ENCODE measurements around the gene DUOXA1. TPM values are rescaled to one million over a fixed set of nuclear protein-coding genes. Genes with fewer than 3 reads are reported as not detected.

The DUOXA1 gene
- total RNA-seq, 6 experiments from 2014 or later: not detected

GRCh38 chr15:45132844-45133560 is 3.3 kb upstream of the DUOXA1 start:
- intact Hi-C loops (cut with DNase I): no loop called here
- no peak for DNase-seq
- Histone ChIP-seq H3K36me3 (no peaks in the 10 kb centered on the region), H3K27ac (no peak overlapping the region), H3K4me3 (no peak overlapping the region), H3K4me1 (peaks cover 0 to 14% (median 0%) of the 10 kb centered on the region in 4 donors), H3K9me3 (no peaks in the 10 kb centered on the region), H3K27me3 (peaks cover 0 to 13% of the 10 kb centered on the region in 2 donors)
- WGBS (ENCODE audit: insufficient coverage, low coverage, low lambda C conversion rate, missing lambda C conversion rate): 83% methylated on average over 1 of the region's 3 CpGs
- TF ChIP-seq CTCF (IDR thresholded peaks at IDR 0.05) (no peak), POLR2A (IDR thresholded peaks at IDR 0.05) (no peak)
- ATAC-seq: no peak

- H3K27ac ChIP-seq: no peak overlapping the region
- DNase-seq: peak in 2 of 3 donors; percentile 22 to 34
Measured at GRCh38 chr15:45131510-45131909, 1.8 kb upstream of the DUOXA1 start.

DNA sequence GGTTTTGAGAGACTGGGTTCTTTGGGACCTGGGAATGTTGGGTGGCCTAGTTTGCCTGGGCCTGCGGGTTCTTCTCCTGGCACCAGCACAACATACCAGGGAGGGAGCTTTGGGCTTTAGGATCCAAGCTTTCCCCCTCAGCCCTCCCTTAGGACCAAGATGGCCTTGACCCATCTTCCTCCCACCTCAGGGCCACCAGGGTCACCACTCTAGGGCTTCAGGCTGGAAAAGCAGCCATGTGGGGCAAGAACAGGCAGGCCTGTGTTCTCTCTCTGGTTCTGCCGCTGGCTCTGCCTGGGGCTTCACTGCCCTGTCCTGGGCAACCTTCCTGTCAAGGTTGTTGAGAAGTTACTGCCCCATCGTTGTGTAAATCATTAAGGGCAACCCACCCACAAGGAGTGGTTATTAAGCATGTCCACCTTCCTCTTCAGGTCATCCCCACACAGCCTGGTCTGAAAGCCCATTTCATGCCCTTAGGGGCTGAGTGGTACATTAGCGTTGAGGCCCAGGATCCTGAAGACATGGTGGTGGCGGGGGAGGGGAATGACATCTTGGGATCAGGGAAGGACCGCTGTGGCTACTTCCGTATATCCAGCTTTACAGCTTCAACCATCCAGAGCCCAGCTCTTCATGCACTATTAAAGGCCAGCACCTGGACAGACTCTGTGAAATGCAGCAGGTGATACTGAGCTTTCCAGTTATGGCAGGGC is 767 bp upstream of the DUOXA1 start:
- TF ChIP-seq POLR2A (IDR thresholded peaks at IDR 0.05) (no peak), CTCF (IDR thresholded peaks at IDR 0.05) (no peak)
- no CpG with 5 or more reads among the region's 7 CpGs for WGBS (ENCODE audit: insufficient coverage, low coverage, low lambda C conversion rate, missing lambda C conversion rate)
- peaks cover 0 to 14% (median 0%) of the 10 kb centered on the region in 4 donors for H3K4me1 ChIP-seq
- ATAC-seq (no peak), DNase-seq (peak in 1 of 3 donors; percentile 12)
- no peaks in the 10 kb centered on the region for H3K9me3 ChIP-seq
- peaks cover 0 to 13% of the 10 kb centered on the region in 2 donors for H3K27me3 ChIP-seq
- no peaks in the 10 kb centered on the region for H3K36me3 ChIP-seq
- intact Hi-C loops (cut with DNase I): no loop called here
- no peak overlapping the region for H3K4me3 ChIP-seq
- H3K27ac ChIP-seq: no peak overlapping the region

More at GRCh38 chr15:45131510-45131909, 1.8 kb upstream of the DUOXA1 start:
- Histone ChIP-seq H3K9me3 (no peaks in the 10 kb centered on the region), H3K27me3 (peaks cover 0 to 13% of the 10 kb centered on the region in 2 donors), H3K4me3 (no peak overlapping the region), H3K36me3 (no peaks in the 10 kb centered on the region), H3K4me1 (peaks cover 0 to 14% (median 0%) of the 10 kb centered on the region in 4 donors)
- whole genome bisulfite sequencing (ENCODE audit: insufficient coverage, low coverage, low lambda C conversion rate, missing lambda C conversion rate): 40% methylated on average over 3 of the region's 3 CpGs
- peak in 3 of 4 donors; percentile 23 to 59 (median 50) for ATAC-seq
- TF ChIP-seq POLR2A (IDR thresholded peaks at IDR 0.05): no peak
- TF ChIP-seq CTCF (IDR thresholded peaks at IDR 0.05): no peak
- intact Hi-C loops (cut with DNase I): no loop called here

DNA sequence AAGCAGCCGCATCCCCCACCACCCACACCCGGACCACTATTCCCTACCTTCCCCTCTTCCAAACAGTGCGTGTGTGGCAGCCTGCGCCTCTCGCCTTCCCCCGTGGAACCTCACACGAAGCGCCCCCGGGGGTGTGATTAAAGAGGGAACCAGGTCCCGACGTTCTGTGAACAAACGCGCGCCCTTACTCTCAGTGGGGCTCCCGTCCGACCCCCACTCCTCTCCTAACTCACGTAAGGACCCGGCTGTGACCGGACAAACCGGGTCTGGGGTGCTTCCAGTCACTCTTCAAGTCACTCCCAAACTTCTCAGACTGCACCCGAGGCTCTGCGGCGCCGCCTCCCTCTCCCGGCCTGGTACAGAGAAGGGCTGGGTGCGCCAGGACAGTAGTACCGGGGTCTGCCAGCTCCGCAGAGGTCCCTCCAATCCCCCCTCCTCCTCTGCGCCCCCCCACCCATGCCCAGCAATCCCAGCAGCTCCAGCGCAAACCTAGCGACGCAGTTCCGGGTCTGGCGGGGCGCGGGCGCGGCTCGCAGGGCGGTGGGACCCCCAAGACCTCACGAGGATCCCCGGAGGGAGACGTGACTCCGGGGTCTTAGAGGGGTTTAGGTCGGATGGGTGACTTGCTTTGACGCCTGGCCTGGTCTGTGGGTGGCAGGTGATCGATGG is 574 bp downstream of the DUOXA1 start:
- Histone ChIP-seq H3K27me3 (peaks cover 0 to 10% of the 10 kb centered on the region in 2 donors), H3K27ac (no peak overlapping the region), H3K36me3 (no peaks in the 10 kb centered on the region), H3K9me3 (no peaks in the 10 kb centered on the region), H3K4me1 (peaks cover 0 to 7% (median 0%) of the 10 kb centered on the region in 4 donors), H3K4me3 (no peak overlapping the region)
- 7% methylated on average over 17 of the region's 47 CpGs for WGBS (ENCODE audit: insufficient coverage, low coverage, low lambda C conversion rate, missing lambda C conversion rate)
- intact Hi-C loops (cut with DNase I): no loop called here
- TF ChIP-seq CTCF (IDR thresholded peaks at IDR 0.05) (no peak), POLR2A (IDR thresholded peaks at IDR 0.05) (no peak)
- DNase-seq (peak in 1 of 3 donors; percentile 52), ATAC-seq (no peak)
